PC-3 (cell line): ENCODE results near the gene CDRT4. TPM values are rescaled to one million over a fixed set of nuclear protein-coding genes. Genes with fewer than 3 reads are reported as not detected.

ENCODE experiments used
- ATAC-seq: fragments of 200-7000 bp; cut with Tn5 transposase; 2 replicates; pipeline ENCODE4 v1.9.1; 2020; ENCODE audit warnings: mild to moderate bottlenecking, moderate library complexity
- BruUV-seq: library from RNA; stranded (reverse); fragments of 400-500 nt; replicated peaks from 2 replicates; lab custom pipeline; 2021; lab: Mats Ljungman, UMichigan
- CTCF ChIA-PET: fragments of 300-600 bp; sonication (Branson Sonifier 250); formaldehyde crosslinking; loops from one replicate; lab custom pipeline; 2022; ENCODE audit warnings: antibody characterized with exemption; lab: Charles Lee
- POLR2A ChIA-PET: fragments of 300-600 bp; sonication (Branson Sonifier 250); formaldehyde crosslinking; loops from one replicate; lab custom pipeline; 2022; ENCODE audit warnings: antibody characterized with exemption; ENCODE audit not compliant: unreplicated experiment; lab: Charles Lee
- DNase-seq: peaks from one replicate; pipeline ENCODE4 v3.0.0-alpha.2; 2015
- H2AFZ ChIP-seq: fragments of 300-600 bp; sonication (generic); 2 replicates; pipeline ENCODE4 v1.6.0; 2016; ENCODE audit warnings: antibody characterized with exemption, low read length
- H3F3A ChIP-seq: fragments of 300-600 bp; sonication (generic); one replicate; pipeline ENCODE4 v1.6.0; 2017; ENCODE audit warnings: antibody characterized with exemption, low read length, control low read depth, mild to moderate bottlenecking; ENCODE audit not compliant: unreplicated experiment
- H3K27ac ChIP-seq: fragments of 300-600 bp; sonication (generic); 2 replicates; pipeline ENCODE4 v1.5.1; 2016; ENCODE audit warnings: mild to moderate bottlenecking, low read length
- H3K27me3 ChIP-seq: fragments of 300-600 bp; sonication (generic); 2 replicates; pipeline ENCODE4 v1.6.1; 2016; ENCODE audit warnings: low read length, mixed read lengths
- H3K36me3 ChIP-seq: fragments of 300-600 bp; sonication (generic); 2 replicates; pipeline ENCODE4 v1.6.1; 2016; ENCODE audit warnings: low read depth, mixed run types, low read length, mixed read lengths
- H3K4me1 ChIP-seq: fragments of 300-600 bp; sonication (generic); 2 replicates; pipeline ENCODE4 v1.5.1; 2016; ENCODE audit warnings: low read length; ENCODE audit not compliant: insufficient read depth
- H3K4me2 ChIP-seq: fragments of 300-600 bp; sonication (generic); 2 replicates; pipeline ENCODE4 v1.6.0; 2016; ENCODE audit warnings: low read length
- H3K4me3 ChIP-seq: fragments of 300-600 bp; sonication (generic); 2 replicates; pipeline ENCODE4 v1.5.1; 2016; ENCODE audit warnings: mild to moderate bottlenecking, low read length, mixed read lengths
- H3K79me2 ChIP-seq: fragments of 300-600 bp; sonication (generic); 2 replicates; pipeline ENCODE4 v1.6.1; 2017; ENCODE audit warnings: low read length, mixed read lengths
- H3K9ac ChIP-seq: fragments of 300-600 bp; sonication (generic); 2 replicates; pipeline ENCODE4 v1.6.0; 2016; ENCODE audit warnings: mild to moderate bottlenecking, low read length
- H3K9me2 ChIP-seq: fragments of 300-600 bp; sonication (generic); replicated peaks from 2 replicates; pipeline ENCODE4 v1.6.1; 2016; ENCODE audit warnings: mixed run types, low read length, mixed read lengths
- H3K9me3 ChIP-seq: fragments of 300-600 bp; sonication (generic); 2 replicates; pipeline ENCODE4 v1.6.1; 2016; ENCODE audit warnings: low read length, mixed read lengths
- H4K20me1 ChIP-seq: fragments of 300-600 bp; sonication (generic); 2 replicates; pipeline ENCODE4 v1.6.1; 2016; ENCODE audit warnings: low read length, mixed read lengths
- CTCF ChIP-seq: fragments of 300-600 bp; sonication (generic); conservative IDR thresholded peaks from 2 replicates; pipeline ENCODE4 v1.5.1; 2017; ENCODE audit warnings: antibody characterized with exemption, low read depth, mild to moderate bottlenecking, low read length
- EZH2 ChIP-seq: fragments of 300-600 bp; sonication (generic); IDR thresholded peaks from one replicate; pipeline ENCODE4 v1.6.1; 2017; ENCODE audit warnings: antibody characterized with exemption, mild to moderate bottlenecking, low read length; ENCODE audit not compliant: unreplicated experiment
- EZH2phosphoT487 ChIP-seq: fragments of 300-600 bp; sonication (generic); IDR thresholded peaks from 2 replicates; pipeline ENCODE4 v1.6.1; 2018; ENCODE audit warnings: mild to moderate bottlenecking, antibody characterized with exemption, low read length, borderline replicate concordance
- intact Hi-C: fragments of 100-400 bp; cut with micrococcal nuclease; formaldehyde crosslinking; loops from 2 replicates; pipeline ENCODE4 v1.9.0; 2023
- total RNA-seq: library from RNA; depleted of rRNA; stranded (reverse); fragments of >200 nt; gene quantifications from 2 replicates; pipeline ENCODE4 v1.2.3, GENCODE V29; 2014; rRNA removed

The CDRT4 gene
- total RNA-seq, 1 experiment from 2014 or later: 5.0 TPM

- H3K79me2 ChIP-seq: no peaks in the 10 kb centered on the region
- no peak for TF ChIP-seq EZH2phosphoT487
- no peak for TF ChIP-seq CTCF
- TF ChIP-seq EZH2: no peak
Observed at GRCh38 chr17:15386083-15386482, 81.3 kb downstream of the CDRT4 start.

More at GRCh38 chr17:15386083-15386482, 81.3 kb downstream of the CDRT4 start:
- Histone ChIP-seq H3K9ac (peak overlapping the region; percentile 7; the same call in 1 of the 2 replicates), H3K4me2 (no peak overlapping the region), H3K36me3 (no peaks in the 10 kb centered on the region), H3K4me3 (no peak overlapping the region), H3F3A (no peaks in the 10 kb centered on the region), H3K9me3 (no peaks in the 10 kb centered on the region), H3K9me2 (no peaks in the 10 kb centered on the region), H3K27ac (peak overlapping the region; percentile 57), H2AFZ (no peak overlapping the region), H3K4me1 (peaks cover 29% of the 10 kb centered on the region), H4K20me1 (no peaks in the 10 kb centered on the region), H3K27me3 (no peaks in the 10 kb centered on the region)
- CTCF ChIA-PET: no interaction called here
- intact Hi-C loops: loop anchor here (5.0 kb wide), 1 partner anchor 39 kb away; no protein-coding TSS in a partner anchor
- no peak for DNase-seq
- ATAC-seq: no peak
- no TSS peak for BruUV-seq
- POLR2A ChIA-PET: interaction anchor here (0.6 kb wide), 1 partner anchor 126 kb away, joined by 3 read pairs; no protein-coding TSS in a partner anchor

Other genes with a start within 250 kb of the CDRT4 start
- 51.0 and 51.1 TPM in 2 replicates for gene PMP22, start 202.3 kb downstream of the CDRT4 start, total RNA-seq
- gene TEKT3, start 126.0 kb downstream of the CDRT4 start, total RNA-seq: not detected in 2 replicates
- 23.7 and 24.0 TPM in 2 replicates for gene TVP23C, start 95.9 kb upstream of the CDRT4 start, total RNA-seq
- gene FBXW10B, start 152.1 kb upstream of the CDRT4 start, total RNA-seq: 7.0 and 7.2 TPM in 2 replicates
- gene TRIM16, start 216.7 kb upstream of the CDRT4 start, total RNA-seq: 76.2 and 76.6 TPM in 2 replicates
- gene ZNF286A, start 232.1 kb upstream of the CDRT4 start, total RNA-seq: 49.6 and 94.1 TPM in 2 replicates